ENCODE data around the gene KCNJ18.
A peak's percentile ranks its signal among the peaks of the same experiment; 100 is the strongest.
"Not testable (repeated sequence)": the region's sequence is repeated elsewhere in the genome, so short reads cannot be mapped to it uniquely, and the experiment has no call there.

Gene KCNJ18

GRCh38 chr17:21703891-21704872, 11.9 kb downstream of the KCNJ18 start:
- not testable (repeated sequence) for H3K27ac Mint-ChIP-seq, H3K9me3 Mint-ChIP-seq, H3K4me1 Mint-ChIP-seq, DNase-seq, ATAC-seq, H3K4me3 Mint-ChIP-seq, H3K27me3 Mint-ChIP-seq

- no peak overlapping the region for H3K4me3 Mint-ChIP-seq
- no peak for DNase-seq
- H3K27ac Mint-ChIP-seq: peak overlapping the region in 1 of 2 donors; percentile 50
- H3K27me3 Mint-ChIP-seq: no peaks in the 10 kb centered on the region
- no peaks in the 10 kb centered on the region for H3K9me3 Mint-ChIP-seq
- H3K4me1 Mint-ChIP-seq: no peaks in the 10 kb centered on the region
- peak; percentile 24 for ATAC-seq
Observed at GRCh38 chr17:21705021-21705601, 12.8 kb downstream of the KCNJ18 start.

GRCh38 chr17:21705746-21706145, 13.4 kb downstream of the KCNJ18 start:
- not testable (repeated sequence) for H3K9me3 Mint-ChIP-seq, H3K4me3 Mint-ChIP-seq, H3K4me1 Mint-ChIP-seq, H3K27ac Mint-ChIP-seq, ATAC-seq, DNase-seq, H3K27me3 Mint-ChIP-seq

- H3K9me3 Mint-ChIP-seq, ATAC-seq, H3K27me3 Mint-ChIP-seq, H3K4me1 Mint-ChIP-seq, DNase-seq, H3K27ac Mint-ChIP-seq, H3K4me3 Mint-ChIP-seq: not testable (repeated sequence)
Observed at GRCh38 chr17:21706546-21706945, 14.2 kb downstream of the KCNJ18 start.

- H3K27me3 Mint-ChIP-seq, H3K4me1 Mint-ChIP-seq, H3K4me3 Mint-ChIP-seq, ATAC-seq, H3K9me3 Mint-ChIP-seq, H3K27ac Mint-ChIP-seq, DNase-seq: not testable (repeated sequence)
Observed at GRCh38 chr17:21707131-21707530, 14.8 kb downstream of the KCNJ18 start.

- not testable (repeated sequence) for H3K27ac Mint-ChIP-seq, H3K4me3 Mint-ChIP-seq, H3K4me1 Mint-ChIP-seq, H3K27me3 Mint-ChIP-seq, H3K9me3 Mint-ChIP-seq, ATAC-seq, DNase-seq
Observed at GRCh38 chr17:21707711-21708611, 15.6 kb downstream of the KCNJ18 start.

GRCh38 chr17:21708612-21709535, 16.6 kb downstream of the KCNJ18 start:
- not testable (repeated sequence) for ATAC-seq, DNase-seq, H3K27me3 Mint-ChIP-seq, H3K9me3 Mint-ChIP-seq, H3K4me1 Mint-ChIP-seq, H3K4me3 Mint-ChIP-seq
- H3K27ac Mint-ChIP-seq: peak overlapping the region in 1 of 2 donors; percentile 62

GRCh38 chr17:21709994-21710393, 17.7 kb downstream of the KCNJ18 start:
- not testable (repeated sequence) for H3K27me3 Mint-ChIP-seq, DNase-seq, H3K4me1 Mint-ChIP-seq, H3K27ac Mint-ChIP-seq, H3K9me3 Mint-ChIP-seq, H3K4me3 Mint-ChIP-seq, ATAC-seq

GRCh38 chr17:21710486-21710885, 18.2 kb downstream of the KCNJ18 start:
- ATAC-seq: not testable (repeated sequence)

GRCh38 chr17:21711182-21711581, 18.9 kb downstream of the KCNJ18 start:
- DNase-seq: no peak
- H3K27ac Mint-ChIP-seq: no peak overlapping the region
- no peaks in the 10 kb centered on the region for H3K27me3 Mint-ChIP-seq
- no peaks in the 10 kb centered on the region for H3K9me3 Mint-ChIP-seq
- H3K4me1 Mint-ChIP-seq: no peaks in the 10 kb centered on the region
- H3K4me3 Mint-ChIP-seq: no peak overlapping the region
- ATAC-seq: no peak

More at GRCh38 chr17:21710486-21710885, 18.2 kb downstream of the KCNJ18 start:
- H3K27me3 Mint-ChIP-seq, DNase-seq, H3K4me3 Mint-ChIP-seq, H3K4me1 Mint-ChIP-seq, H3K9me3 Mint-ChIP-seq, H3K27ac Mint-ChIP-seq: not testable (repeated sequence)

- H3K27me3 Mint-ChIP-seq, ATAC-seq, H3K9me3 Mint-ChIP-seq, H3K27ac Mint-ChIP-seq, DNase-seq, H3K4me1 Mint-ChIP-seq, H3K4me3 Mint-ChIP-seq: not testable (repeated sequence)
Observed at GRCh38 chr17:21713020-21713419, 20.7 kb downstream of the KCNJ18 start.

GRCh38 chr17:21713631-21714030, 21.3 kb downstream of the KCNJ18 start:
- H3K4me1 Mint-ChIP-seq, H3K9me3 Mint-ChIP-seq, H3K27ac Mint-ChIP-seq, ATAC-seq, H3K4me3 Mint-ChIP-seq, DNase-seq, H3K27me3 Mint-ChIP-seq: not testable (repeated sequence)

- not testable (repeated sequence) for H3K4me3 Mint-ChIP-seq, H3K27ac Mint-ChIP-seq, H3K4me1 Mint-ChIP-seq, H3K27me3 Mint-ChIP-seq, DNase-seq, ATAC-seq, H3K9me3 Mint-ChIP-seq
Observed at GRCh38 chr17:21714676-21715075, 22.4 kb downstream of the KCNJ18 start.

GRCh38 chr17:21715877-21716276, 23.6 kb downstream of the KCNJ18 start:
- not testable (repeated sequence) for H3K4me1 Mint-ChIP-seq

More at GRCh38 chr17:21715877-21716276, 23.6 kb downstream of the KCNJ18 start:
- ATAC-seq, DNase-seq, H3K4me3 Mint-ChIP-seq, H3K27me3 Mint-ChIP-seq, H3K9me3 Mint-ChIP-seq: not testable (repeated sequence)
- H3K27ac Mint-ChIP-seq: peak overlapping the region in 1 of 2 donors; percentile 15
